ENCODE data around the gene KLK5.

KLK5 gene

GRCh38 chr19:50939596-50939995, 13.2 kb downstream of the KLK5 start:
- in situ Hi-C loops (cut with MboI; ENCODE audit: low pct_unique_long_range_greater_than_20kb, low sequenced_read_pairs, unreplicated experiment): no loop called here
- no peak for DNase-seq (ENCODE audit: low spot score)
- no peak for TF ChIP-seq CTCF (IDR thresholded peaks at IDR 0.05; ENCODE audit: extremely low read depth, insufficient read depth, missing control alignments)

GRCh38 chr19:50933640-50934039, 19.2 kb downstream of the KLK5 start:
- in situ Hi-C loops (cut with MboI; ENCODE audit: low pct_unique_long_range_greater_than_20kb, low sequenced_read_pairs, unreplicated experiment): no loop called here
- TF ChIP-seq CTCF (IDR thresholded peaks at IDR 0.05; ENCODE audit: extremely low read depth, insufficient read depth, missing control alignments): no peak
- no peak for DNase-seq (ENCODE audit: low spot score)

DNA sequence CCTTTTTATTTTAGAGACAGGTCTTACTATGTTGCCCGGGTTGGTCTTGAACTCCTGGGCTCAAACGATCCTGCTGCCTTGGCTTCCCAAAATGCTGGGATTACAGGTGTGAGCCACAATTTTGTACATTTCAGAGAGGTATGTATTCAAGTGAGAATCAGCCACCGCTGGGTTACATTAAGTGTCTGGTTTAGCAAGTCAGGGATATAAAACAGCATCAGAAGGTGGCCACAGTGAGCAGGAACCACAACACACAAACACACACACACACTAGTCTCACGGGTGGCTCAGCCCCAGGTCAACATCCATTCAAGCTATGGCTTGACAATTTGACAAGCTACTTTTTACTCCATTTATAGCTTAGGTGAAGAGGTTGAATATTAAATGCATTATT, 20.2 kb downstream of the KLK5 start:
- no peak for TF ChIP-seq CTCF (IDR thresholded peaks at IDR 0.05; ENCODE audit: extremely low read depth, insufficient read depth, missing control alignments)
- in situ Hi-C loops (cut with MboI; ENCODE audit: low pct_unique_long_range_greater_than_20kb, low sequenced_read_pairs, unreplicated experiment): no loop called here
- DNase-seq (ENCODE audit: low spot score): no peak

- in situ Hi-C loops (cut with MboI; ENCODE audit: low pct_unique_long_range_greater_than_20kb, low sequenced_read_pairs, unreplicated experiment): no loop called here
These were observed 20.7 kb downstream of the KLK5 start for GRCh38 chr19:50932018-50932689.

GRCh38 chr19:50931023-50931422, 21.8 kb downstream of the KLK5 start:
- TF ChIP-seq CTCF (IDR thresholded peaks at IDR 0.05; ENCODE audit: extremely low read depth, insufficient read depth, missing control alignments): no peak
- in situ Hi-C loops (cut with MboI; ENCODE audit: low pct_unique_long_range_greater_than_20kb, low sequenced_read_pairs, unreplicated experiment): no loop called here
- DNase-seq (ENCODE audit: low spot score): no peak

More at GRCh38 chr19:50932018-50932689, 20.7 kb downstream of the KLK5 start:
- no peak for TF ChIP-seq CTCF (IDR thresholded peaks at IDR 0.05; ENCODE audit: extremely low read depth, insufficient read depth, missing control alignments)
- no peak for DNase-seq (ENCODE audit: low spot score)

DNA sequence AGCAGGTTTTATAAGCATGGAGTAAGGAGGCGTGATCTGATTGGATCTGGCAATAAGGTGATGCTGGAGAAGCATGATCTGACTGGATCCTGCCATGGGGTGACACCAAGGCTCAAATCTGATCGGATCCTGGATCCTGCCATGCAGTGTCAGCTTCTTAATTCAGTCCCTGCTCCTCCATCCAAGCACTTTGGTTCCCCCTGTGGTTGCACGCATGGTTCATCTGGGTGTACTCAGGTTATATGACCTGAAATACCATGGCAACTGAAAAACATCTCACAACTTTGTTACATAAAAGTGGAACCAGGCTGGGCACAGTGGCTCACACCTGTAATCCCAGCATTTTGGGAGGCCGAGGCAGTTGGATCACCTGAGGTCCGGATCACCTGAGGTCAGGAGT, 24.0 kb downstream of the KLK5 start:
- DNase-seq (ENCODE audit: low spot score): no peak
- no peak for TF ChIP-seq CTCF (IDR thresholded peaks at IDR 0.05; ENCODE audit: extremely low read depth, insufficient read depth, missing control alignments)
- in situ Hi-C loops (cut with MboI; ENCODE audit: low pct_unique_long_range_greater_than_20kb, low sequenced_read_pairs, unreplicated experiment): no loop called here

Measured in GM13977 (cell line).